WTC11 (cell line): Measurements from ENCODE around the gene DNAH1. TPM values are rescaled to one million over a fixed set of nuclear protein-coding genes. Genes with fewer than 3 reads are reported as not detected.
A peak's percentile ranks its signal among the peaks of the same experiment; 100 is the strongest.
"Not testable (repeated sequence)": the region's sequence is repeated elsewhere in the genome, so short reads cannot be mapped to it uniquely, and the experiment has no call there.

ENCODE experiments used
- ATAC-seq: fragments of 200-7000 bp; cut with Tn5 transposase; 2 replicates; pipeline ENCODE4 v1.10.0; 2021; ENCODE audit warnings: mild to moderate bottlenecking, moderate library complexity
- CTCF ChIA-PET: fragments of 300-600 bp; sonication (Branson Sonifier 250); formaldehyde crosslinking; loops from one replicate; lab custom pipeline; 2021; ENCODE audit warnings: antibody characterized with exemption; lab: Charles Lee
- POLR2A ChIA-PET: fragments of 350-600 bp; sonication (Branson Sonifier 250); formaldehyde crosslinking; loops from one replicate; lab custom pipeline; 2021; ENCODE audit warnings: antibody characterized with exemption; lab: Charles Lee
- DNase-seq: peaks from one replicate; pipeline ENCODE4 v3.0.0; 2021; ENCODE audit warnings: low spot score
- H3K27ac Mint-ChIP-seq: 2 replicates; pipeline ENCODE4 v1.8.0; 2021; ENCODE audit warnings: mixed read lengths
- H3K27me3 Mint-ChIP-seq: 2 replicates; pipeline ENCODE4 v1.8.0; 2021; ENCODE audit warnings: low read depth, mild to moderate bottlenecking, moderate library complexity, mixed read lengths
- H3K36me3 Mint-ChIP-seq: 2 replicates; pipeline ENCODE4 v1.8.0; 2021; ENCODE audit warnings: mixed read lengths
- H3K4me1 Mint-ChIP-seq: 2 replicates; pipeline ENCODE4 v1.8.0; 2022; ENCODE audit warnings: mixed read lengths
- H3K4me3 Mint-ChIP-seq: 2 replicates; pipeline ENCODE4 v1.8.0; 2021; ENCODE audit warnings: mild to moderate bottlenecking, moderate library complexity, mixed read lengths
- H3K9me3 Mint-ChIP-seq: 2 replicates; pipeline ENCODE4 v1.8.0; 2021; ENCODE audit warnings: mixed read lengths
- FOXJ3 ChIP-seq: sonication (generic); formaldehyde crosslinking; IDR thresholded peaks from 2 replicates; pipeline ENCODE4 v1.9.0; 2021; ENCODE audit warnings: missing genetic modification reagents, mild to moderate bottlenecking, borderline replicate concordance
- JAZF1 ChIP-seq: fragments of 250-450 bp; sonication (Bioruptor Pico); IDR thresholded peaks from 2 replicates; pipeline ENCODE4 v1.9.0; 2021; ENCODE audit warnings: moderate library complexity, mild to moderate bottlenecking, inconsistent platforms
- KAT7 ChIP-seq: sonication (generic); formaldehyde crosslinking; IDR thresholded peaks from 2 replicates; pipeline ENCODE4 v1.8.1; 2023; ENCODE audit warnings: missing genetic modification reagents, mild to moderate bottlenecking, borderline replicate concordance
- MXD4 ChIP-seq: fragments of 250-450 bp; sonication (Bioruptor Pico); IDR thresholded peaks from 2 replicates; pipeline ENCODE4 v1.8.0; 2021; ENCODE audit warnings: mild to moderate bottlenecking, moderate library complexity, borderline replicate concordance
- NFE2L1 ChIP-seq: sonication (generic); formaldehyde crosslinking; IDR thresholded peaks from 2 replicates; pipeline ENCODE4 v1.8.1; 2023; ENCODE audit warnings: missing genetic modification reagents
- NFYB ChIP-seq: sonication (generic); formaldehyde crosslinking; conservative IDR thresholded peaks from 2 replicates; pipeline ENCODE4 v1.8.0; 2022; ENCODE audit warnings: low read depth, missing genetic modification reagents
- PRRX2 ChIP-seq: fragments of 250-450 bp; sonication (Bioruptor Pico); IDR thresholded peaks from 2 replicates; pipeline ENCODE4 v1.8.0; 2021; ENCODE audit warnings: mild to moderate bottlenecking
- SMAD4 ChIP-seq: sonication (generic); formaldehyde crosslinking; IDR thresholded peaks from 2 replicates; pipeline ENCODE4 v1.8.0; 2022; ENCODE audit warnings: mild to moderate bottlenecking, missing genetic modification reagents
- ZNF138 ChIP-seq: sonication (generic); formaldehyde crosslinking; conservative IDR thresholded peaks from 2 replicates; pipeline ENCODE4 v1.8.1; 2022; ENCODE audit warnings: mild to moderate bottlenecking, moderate library complexity, missing genetic modification reagents
- ZNF416 ChIP-seq: fragments of 250-450 bp; sonication (Bioruptor Pico); IDR thresholded peaks from 2 replicates; pipeline ENCODE4 v1.9.0; 2021; ENCODE audit warnings: mild to moderate bottlenecking, inconsistent platforms
- total RNA-seq: library from RNA; stranded (reverse); gene quantifications from 3 replicates; pipeline ENCODE4 v1.2.3, GENCODE V29; 2021
- TF ChIP-seq, protein P1 (sequence below): sonication (generic); formaldehyde crosslinking; IDR thresholded peaks from 2 replicates; pipeline ENCODE4 v1.8.1; 2023; ENCODE audit warnings: mild to moderate bottlenecking, missing genetic modification reagents, moderate library complexity
- TF ChIP-seq, protein P2 (sequence below): fragments of 250-450 bp; sonication (Bioruptor Pico); IDR thresholded peaks from 2 replicates; pipeline ENCODE4 v2.1.2; 2022; ENCODE audit warnings: mild to moderate bottlenecking, moderate library complexity
- TF ChIP-seq, protein P3 (sequence below): fragments of 250-450 bp; sonication (Bioruptor Pico); IDR thresholded peaks from 2 replicates; pipeline ENCODE4 v1.9.0; 2021; ENCODE audit warnings: moderate library complexity, mild to moderate bottlenecking, inconsistent platforms, borderline replicate concordance
- TF ChIP-seq, protein P4 (sequence below): fragments of 250-450 bp; sonication (Bioruptor Pico); IDR thresholded peaks from 2 replicates; pipeline ENCODE4 v1.9.0; 2021; ENCODE audit warnings: mild to moderate bottlenecking, borderline replicate concordance
- TF ChIP-seq, protein P5 (sequence below): sonication (generic); formaldehyde crosslinking; IDR thresholded peaks from 2 replicates; pipeline ENCODE4 v1.8.0; 2023; ENCODE audit warnings: missing genetic modification reagents
- TF ChIP-seq, protein P6 (sequence below): sonication (generic); formaldehyde crosslinking; IDR thresholded peaks from 2 replicates; pipeline ENCODE4 v1.8.1; 2022; ENCODE audit warnings: mild to moderate bottlenecking, missing genetic modification reagents, moderate library complexity, borderline replicate concordance
- TF ChIP-seq, protein P7 (sequence below): sonication (generic); formaldehyde crosslinking; conservative IDR thresholded peaks from 2 replicates; pipeline ENCODE4 v1.8.1; 2022; ENCODE audit warnings: mild to moderate bottlenecking, missing genetic modification reagents
- TF ChIP-seq, protein P8 (sequence below): sonication (generic); formaldehyde crosslinking; conservative IDR thresholded peaks from 2 replicates; pipeline ENCODE4 v1.8.1; 2023; ENCODE audit warnings: mild to moderate bottlenecking, low read depth, missing genetic modification reagents, moderate library complexity
- TF ChIP-seq, protein P9 (sequence below): sonication (generic); formaldehyde crosslinking; IDR thresholded peaks from 2 replicates; pipeline ENCODE4 v1.8.0; 2023; ENCODE audit warnings: missing genetic modification reagents, mild to moderate bottlenecking, borderline replicate concordance

The DNAH1 gene
- total RNA-seq, 1 experiment from 2014 or later: 1.5 TPM

DNA sequence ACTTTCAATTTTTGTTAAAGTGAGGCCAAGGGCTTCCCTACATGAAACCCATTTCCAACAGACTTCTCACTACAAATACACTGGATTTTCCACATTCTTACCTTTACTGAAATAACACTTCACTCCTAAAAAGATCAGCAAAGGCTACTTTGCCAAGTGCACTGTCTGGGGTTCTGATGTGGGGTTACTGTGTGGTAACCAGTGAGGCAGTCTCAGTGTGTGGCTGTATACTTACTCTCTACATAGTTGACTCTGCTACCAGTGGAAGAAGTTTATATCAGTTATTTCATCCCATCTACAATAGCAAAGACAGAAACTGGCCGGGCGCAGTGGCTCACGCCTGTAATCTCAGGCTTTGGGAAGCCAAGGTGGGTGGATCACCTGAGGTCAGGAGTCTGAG is 43.3 kb upstream of the DNAH1 start:
- H3K27ac Mint-ChIP-seq: peak overlapping the region; percentile 57; the same call in 1 of the 2 replicates
- TF ChIP-seq ZNF416: no peak
- TF ChIP-seq, protein P1, sequence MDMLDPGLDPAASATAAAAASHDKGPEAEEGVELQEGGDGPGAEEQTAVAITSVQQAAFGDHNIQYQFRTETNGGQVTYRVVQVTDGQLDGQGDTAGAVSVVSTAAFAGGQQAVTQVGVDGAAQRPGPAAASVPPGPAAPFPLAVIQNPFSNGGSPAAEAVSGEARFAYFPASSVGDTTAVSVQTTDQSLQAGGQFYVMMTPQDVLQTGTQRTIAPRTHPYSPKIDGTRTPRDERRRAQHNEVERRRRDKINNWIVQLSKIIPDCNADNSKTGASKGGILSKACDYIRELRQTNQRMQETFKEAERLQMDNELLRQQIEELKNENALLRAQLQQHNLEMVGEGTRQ (CRISPR knock-in tag): no peak
- TF ChIP-seq, protein P2, sequence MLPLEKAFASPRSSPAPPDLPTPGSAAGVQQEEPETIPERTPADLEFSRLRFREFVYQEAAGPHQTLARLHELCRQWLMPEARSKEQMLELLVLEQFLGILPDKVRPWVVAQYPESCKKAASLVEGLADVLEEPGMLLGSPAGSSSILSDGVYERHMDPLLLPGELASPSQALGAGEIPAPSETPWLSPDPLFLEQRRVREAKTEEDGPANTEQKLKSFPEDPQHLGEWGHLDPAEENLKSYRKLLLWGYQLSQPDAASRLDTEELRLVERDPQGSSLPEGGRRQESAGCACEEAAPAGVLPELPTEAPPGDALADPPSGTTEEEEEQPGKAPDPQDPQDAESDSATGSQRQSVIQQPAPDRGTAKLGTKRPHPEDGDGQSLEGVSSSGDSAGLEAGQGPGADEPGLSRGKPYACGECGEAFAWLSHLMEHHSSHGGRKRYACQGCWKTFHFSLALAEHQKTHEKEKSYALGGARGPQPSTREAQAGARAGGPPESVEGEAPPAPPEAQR (CRISPR knock-in tag): no peak
- TF ChIP-seq NFYB: no peak
- no peak for TF ChIP-seq SMAD4
- TF ChIP-seq JAZF1: no peak
- no peak for TF ChIP-seq KAT7 (CRISPR knock-in tag)
- TF ChIP-seq, protein P3, sequence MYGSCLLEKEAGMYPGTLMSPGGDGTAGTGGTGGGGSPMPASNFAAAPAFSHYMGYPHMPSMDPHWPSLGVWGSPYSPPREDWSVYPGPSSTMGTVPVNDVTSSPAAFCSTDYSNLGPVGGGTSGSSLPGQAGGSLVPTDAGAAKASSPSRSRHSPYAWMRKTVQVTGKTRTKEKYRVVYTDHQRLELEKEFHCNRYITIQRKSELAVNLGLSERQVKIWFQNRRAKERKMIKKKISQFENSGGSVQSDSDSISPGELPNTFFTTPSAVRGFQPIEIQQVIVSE (CRISPR knock-in tag): no peak
- TF ChIP-seq, protein P4, sequence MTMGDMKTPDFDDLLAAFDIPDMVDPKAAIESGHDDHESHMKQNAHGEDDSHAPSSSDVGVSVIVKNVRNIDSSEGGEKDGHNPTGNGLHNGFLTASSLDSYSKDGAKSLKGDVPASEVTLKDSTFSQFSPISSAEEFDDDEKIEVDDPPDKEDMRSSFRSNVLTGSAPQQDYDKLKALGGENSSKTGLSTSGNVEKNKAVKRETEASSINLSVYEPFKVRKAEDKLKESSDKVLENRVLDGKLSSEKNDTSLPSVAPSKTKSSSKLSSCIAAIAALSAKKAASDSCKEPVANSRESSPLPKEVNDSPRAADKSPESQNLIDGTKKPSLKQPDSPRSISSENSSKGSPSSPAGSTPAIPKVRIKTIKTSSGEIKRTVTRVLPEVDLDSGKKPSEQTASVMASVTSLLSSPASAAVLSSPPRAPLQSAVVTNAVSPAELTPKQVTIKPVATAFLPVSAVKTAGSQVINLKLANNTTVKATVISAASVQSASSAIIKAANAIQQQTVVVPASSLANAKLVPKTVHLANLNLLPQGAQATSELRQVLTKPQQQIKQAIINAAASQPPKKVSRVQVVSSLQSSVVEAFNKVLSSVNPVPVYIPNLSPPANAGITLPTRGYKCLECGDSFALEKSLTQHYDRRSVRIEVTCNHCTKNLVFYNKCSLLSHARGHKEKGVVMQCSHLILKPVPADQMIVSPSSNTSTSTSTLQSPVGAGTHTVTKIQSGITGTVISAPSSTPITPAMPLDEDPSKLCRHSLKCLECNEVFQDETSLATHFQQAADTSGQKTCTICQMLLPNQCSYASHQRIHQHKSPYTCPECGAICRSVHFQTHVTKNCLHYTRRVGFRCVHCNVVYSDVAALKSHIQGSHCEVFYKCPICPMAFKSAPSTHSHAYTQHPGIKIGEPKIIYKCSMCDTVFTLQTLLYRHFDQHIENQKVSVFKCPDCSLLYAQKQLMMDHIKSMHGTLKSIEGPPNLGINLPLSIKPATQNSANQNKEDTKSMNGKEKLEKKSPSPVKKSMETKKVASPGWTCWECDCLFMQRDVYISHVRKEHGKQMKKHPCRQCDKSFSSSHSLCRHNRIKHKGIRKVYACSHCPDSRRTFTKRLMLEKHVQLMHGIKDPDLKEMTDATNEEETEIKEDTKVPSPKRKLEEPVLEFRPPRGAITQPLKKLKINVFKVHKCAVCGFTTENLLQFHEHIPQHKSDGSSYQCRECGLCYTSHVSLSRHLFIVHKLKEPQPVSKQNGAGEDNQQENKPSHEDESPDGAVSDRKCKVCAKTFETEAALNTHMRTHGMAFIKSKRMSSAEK (CRISPR knock-in tag): no peak
- no peak for TF ChIP-seq MXD4 (CRISPR knock-in tag)
- TF ChIP-seq FOXJ3: no peak
- TF ChIP-seq, protein P5, sequence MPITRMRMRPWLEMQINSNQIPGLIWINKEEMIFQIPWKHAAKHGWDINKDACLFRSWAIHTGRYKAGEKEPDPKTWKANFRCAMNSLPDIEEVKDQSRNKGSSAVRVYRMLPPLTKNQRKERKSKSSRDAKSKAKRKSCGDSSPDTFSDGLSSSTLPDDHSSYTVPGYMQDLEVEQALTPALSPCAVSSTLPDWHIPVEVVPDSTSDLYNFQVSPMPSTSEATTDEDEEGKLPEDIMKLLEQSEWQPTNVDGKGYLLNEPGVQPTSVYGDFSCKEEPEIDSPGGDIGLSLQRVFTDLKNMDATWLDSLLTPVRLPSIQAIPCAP (CRISPR knock-in tag): no peak
- TF ChIP-seq, protein P6, sequence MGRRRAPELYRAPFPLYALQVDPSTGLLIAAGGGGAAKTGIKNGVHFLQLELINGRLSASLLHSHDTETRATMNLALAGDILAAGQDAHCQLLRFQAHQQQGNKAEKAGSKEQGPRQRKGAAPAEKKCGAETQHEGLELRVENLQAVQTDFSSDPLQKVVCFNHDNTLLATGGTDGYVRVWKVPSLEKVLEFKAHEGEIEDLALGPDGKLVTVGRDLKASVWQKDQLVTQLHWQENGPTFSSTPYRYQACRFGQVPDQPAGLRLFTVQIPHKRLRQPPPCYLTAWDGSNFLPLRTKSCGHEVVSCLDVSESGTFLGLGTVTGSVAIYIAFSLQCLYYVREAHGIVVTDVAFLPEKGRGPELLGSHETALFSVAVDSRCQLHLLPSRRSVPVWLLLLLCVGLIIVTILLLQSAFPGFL (CRISPR knock-in tag): no peak
- TF ChIP-seq, protein P7, sequence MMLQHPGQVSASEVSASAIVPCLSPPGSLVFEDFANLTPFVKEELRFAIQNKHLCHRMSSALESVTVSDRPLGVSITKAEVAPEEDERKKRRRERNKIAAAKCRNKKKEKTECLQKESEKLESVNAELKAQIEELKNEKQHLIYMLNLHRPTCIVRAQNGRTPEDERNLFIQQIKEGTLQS (CRISPR knock-in tag): no peak
- TF ChIP-seq, protein P8, sequence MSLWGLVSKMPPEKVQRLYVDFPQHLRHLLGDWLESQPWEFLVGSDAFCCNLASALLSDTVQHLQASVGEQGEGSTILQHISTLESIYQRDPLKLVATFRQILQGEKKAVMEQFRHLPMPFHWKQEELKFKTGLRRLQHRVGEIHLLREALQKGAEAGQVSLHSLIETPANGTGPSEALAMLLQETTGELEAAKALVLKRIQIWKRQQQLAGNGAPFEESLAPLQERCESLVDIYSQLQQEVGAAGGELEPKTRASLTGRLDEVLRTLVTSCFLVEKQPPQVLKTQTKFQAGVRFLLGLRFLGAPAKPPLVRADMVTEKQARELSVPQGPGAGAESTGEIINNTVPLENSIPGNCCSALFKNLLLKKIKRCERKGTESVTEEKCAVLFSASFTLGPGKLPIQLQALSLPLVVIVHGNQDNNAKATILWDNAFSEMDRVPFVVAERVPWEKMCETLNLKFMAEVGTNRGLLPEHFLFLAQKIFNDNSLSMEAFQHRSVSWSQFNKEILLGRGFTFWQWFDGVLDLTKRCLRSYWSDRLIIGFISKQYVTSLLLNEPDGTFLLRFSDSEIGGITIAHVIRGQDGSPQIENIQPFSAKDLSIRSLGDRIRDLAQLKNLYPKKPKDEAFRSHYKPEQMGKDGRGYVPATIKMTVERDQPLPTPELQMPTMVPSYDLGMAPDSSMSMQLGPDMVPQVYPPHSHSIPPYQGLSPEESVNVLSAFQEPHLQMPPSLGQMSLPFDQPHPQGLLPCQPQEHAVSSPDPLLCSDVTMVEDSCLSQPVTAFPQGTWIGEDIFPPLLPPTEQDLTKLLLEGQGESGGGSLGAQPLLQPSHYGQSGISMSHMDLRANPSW: no peak
- no peak for TF ChIP-seq ZNF138 (CRISPR knock-in tag)
- TF ChIP-seq, protein P9, sequence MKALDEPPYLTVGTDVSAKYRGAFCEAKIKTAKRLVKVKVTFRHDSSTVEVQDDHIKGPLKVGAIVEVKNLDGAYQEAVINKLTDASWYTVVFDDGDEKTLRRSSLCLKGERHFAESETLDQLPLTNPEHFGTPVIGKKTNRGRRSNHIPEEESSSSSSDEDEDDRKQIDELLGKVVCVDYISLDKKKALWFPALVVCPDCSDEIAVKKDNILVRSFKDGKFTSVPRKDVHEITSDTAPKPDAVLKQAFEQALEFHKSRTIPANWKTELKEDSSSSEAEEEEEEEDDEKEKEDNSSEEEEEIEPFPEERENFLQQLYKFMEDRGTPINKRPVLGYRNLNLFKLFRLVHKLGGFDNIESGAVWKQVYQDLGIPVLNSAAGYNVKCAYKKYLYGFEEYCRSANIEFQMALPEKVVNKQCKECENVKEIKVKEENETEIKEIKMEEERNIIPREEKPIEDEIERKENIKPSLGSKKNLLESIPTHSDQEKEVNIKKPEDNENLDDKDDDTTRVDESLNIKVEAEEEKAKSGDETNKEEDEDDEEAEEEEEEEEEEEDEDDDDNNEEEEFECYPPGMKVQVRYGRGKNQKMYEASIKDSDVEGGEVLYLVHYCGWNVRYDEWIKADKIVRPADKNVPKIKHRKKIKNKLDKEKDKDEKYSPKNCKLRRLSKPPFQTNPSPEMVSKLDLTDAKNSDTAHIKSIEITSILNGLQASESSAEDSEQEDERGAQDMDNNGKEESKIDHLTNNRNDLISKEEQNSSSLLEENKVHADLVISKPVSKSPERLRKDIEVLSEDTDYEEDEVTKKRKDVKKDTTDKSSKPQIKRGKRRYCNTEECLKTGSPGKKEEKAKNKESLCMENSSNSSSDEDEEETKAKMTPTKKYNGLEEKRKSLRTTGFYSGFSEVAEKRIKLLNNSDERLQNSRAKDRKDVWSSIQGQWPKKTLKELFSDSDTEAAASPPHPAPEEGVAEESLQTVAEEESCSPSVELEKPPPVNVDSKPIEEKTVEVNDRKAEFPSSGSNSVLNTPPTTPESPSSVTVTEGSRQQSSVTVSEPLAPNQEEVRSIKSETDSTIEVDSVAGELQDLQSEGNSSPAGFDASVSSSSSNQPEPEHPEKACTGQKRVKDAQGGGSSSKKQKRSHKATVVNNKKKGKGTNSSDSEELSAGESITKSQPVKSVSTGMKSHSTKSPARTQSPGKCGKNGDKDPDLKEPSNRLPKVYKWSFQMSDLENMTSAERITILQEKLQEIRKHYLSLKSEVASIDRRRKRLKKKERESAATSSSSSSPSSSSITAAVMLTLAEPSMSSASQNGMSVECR (CRISPR knock-in tag): no peak
- no peak for TF ChIP-seq PRRX2
- no peak for TF ChIP-seq NFE2L1 (CRISPR knock-in tag)
- ChIA-PET POLR2A (no interaction called here), CTCF (interaction anchor here (1.3 kb wide), 1 partner anchor 52 kb away, joined by 4 read pairs; no protein-coding TSS in a partner anchor)
- H3K4me1 Mint-ChIP-seq: peaks cover 27% of the 10 kb centered on the region
- DNase-seq (no peak), ATAC-seq (no peak)
- H3K4me3 Mint-ChIP-seq: no peak overlapping the region
- H3K9me3 Mint-ChIP-seq: no peaks in the 10 kb centered on the region
- H3K27me3 Mint-ChIP-seq: no peaks in the 10 kb centered on the region
- H3K36me3 Mint-ChIP-seq: peaks cover 55% of the 10 kb centered on the region

DNA sequence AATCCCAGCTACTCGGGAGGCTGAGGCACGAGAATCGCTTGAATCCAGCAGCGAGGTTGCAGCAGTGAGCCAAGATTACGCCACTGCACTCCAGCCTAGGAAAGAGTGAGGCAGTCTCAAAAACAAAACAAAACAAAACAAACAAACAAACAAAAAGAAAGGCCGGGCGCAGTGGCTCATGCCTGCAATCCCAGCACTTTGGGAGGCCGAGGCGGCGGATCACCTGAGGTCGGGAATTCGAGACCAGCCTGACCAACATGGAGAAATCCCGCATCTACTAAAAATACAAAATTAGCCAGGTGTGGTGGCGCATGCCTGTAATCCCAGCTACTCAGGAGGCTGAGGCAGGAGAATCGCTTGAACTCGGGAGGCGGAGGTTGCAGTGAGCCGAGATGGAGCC is 41.3 kb upstream of the DNAH1 start:
- ATAC-seq, H3K9me3 Mint-ChIP-seq, CTCF ChIA-PET, DNase-seq, H3K27ac Mint-ChIP-seq, POLR2A ChIA-PET, H3K27me3 Mint-ChIP-seq: not testable (repeated sequence)
- Mint-ChIP-seq H3K4me1 (peaks cover 36% of the 10 kb centered on the region), H3K4me3 (peak overlapping the region; percentile 36; the same call in 1 of the 2 replicates), H3K36me3 (peaks cover 45% of the 10 kb centered on the region)
